Keratinocyte (primary cell): ENCODE data around the gene BOC. TPM values are rescaled to one million over a fixed set of nuclear protein-coding genes. Genes with fewer than 3 reads are reported as not detected.

ENCODE experiments used
- DNase-seq: peaks from one replicate; pipeline ENCODE4 v3.0.0-alpha.2; 2011; ENCODE audit warnings: low read depth, missing footprints, low spot score
- FAIRE-seq: peaks from 2 replicates; lab custom pipeline; 2011; peaks lifted over from hg19 to GRCh38; lab: Jason Lieb, UNC
- H2AFZ ChIP-seq: 2 replicates; pipeline ENCODE4 v1.6.0; 2012; ENCODE audit warnings: low read length, control low read depth, inconsistent platforms; ENCODE audit not compliant: control insufficient read depth
- H3K27ac ChIP-seq: 2 replicates; pipeline ENCODE4 v1.5.1; 2011; ENCODE audit warnings: low read length; ENCODE audit not compliant: control insufficient read depth, insufficient read depth
- H3K27me3 ChIP-seq: 3 replicates; pipeline ENCODE4 v1.6.0; 2011; ENCODE audit warnings: low read length; ENCODE audit not compliant: control insufficient read depth, insufficient read depth; ENCODE audit errors: extremely low read depth
- H3K36me3 ChIP-seq, 2 experiments: 2 replicates in 1 of 2; 3 replicates in 1 of 2; pipeline ENCODE4 v1.5.1; 2011; ENCODE audit warnings: low read length in 2 of 2, mild to moderate bottlenecking in 1 of 2; ENCODE audit not compliant: control insufficient read depth in 2 of 2, insufficient read depth in 2 of 2; ENCODE audit errors: extremely low read depth in 1 of 2
- H3K4me1 ChIP-seq: 3 replicates; pipeline ENCODE4 v1.5.1; 2011; ENCODE audit warnings: low read length; ENCODE audit not compliant: control insufficient read depth, insufficient read depth; ENCODE audit errors: extremely low read depth
- H3K4me2 ChIP-seq: 3 replicates; pipeline ENCODE4 v1.6.0; 2011; ENCODE audit warnings: low read depth, low read length; ENCODE audit not compliant: control insufficient read depth, insufficient read depth; ENCODE audit errors: extremely low read depth
- H3K4me3 ChIP-seq, 3 experiments: fragments of 200-600 bp in 1 of 3; sonication (generic) in 1 of 3; 2 replicates in 2 of 3; 3 replicates in 1 of 3; pipeline ENCODE4 v1.5.1; 2011 to 2016; ENCODE audit warnings: low read length in 3 of 3, mild to moderate bottlenecking in 3 of 3, control low read depth in 2 of 3, inconsistent platforms in 1 of 3, low read depth in 1 of 3, mixed read lengths in 1 of 3, mixed run types in 1 of 3, moderate library complexity in 1 of 3; ENCODE audit not compliant: control insufficient read depth in 2 of 3, insufficient read depth in 2 of 3; ENCODE audit errors: extremely low read depth in 1 of 3
- H3K79me2 ChIP-seq: 2 replicates; pipeline ENCODE4 v1.6.0; 2012; ENCODE audit warnings: low read length; ENCODE audit not compliant: control insufficient read depth, insufficient read depth
- H3K9ac ChIP-seq: 3 replicates; pipeline ENCODE4 v1.6.0; 2011; ENCODE audit warnings: low read length; ENCODE audit not compliant: control insufficient read depth, insufficient read depth; ENCODE audit errors: extremely low read depth
- H3K9me1 ChIP-seq: 3 replicates; pipeline ENCODE4 v1.6.0; 2011; ENCODE audit warnings: low read length; ENCODE audit not compliant: control insufficient read depth, insufficient read depth; ENCODE audit errors: extremely low read depth
- H3K9me3 ChIP-seq: 2 replicates; pipeline ENCODE4 v1.5.1; 2012; ENCODE audit warnings: low read depth, low read length; ENCODE audit not compliant: control insufficient read depth
- H4K20me1 ChIP-seq: 3 replicates; pipeline ENCODE4 v1.6.0; 2011; ENCODE audit warnings: low read length; ENCODE audit not compliant: control insufficient read depth, insufficient read depth; ENCODE audit errors: extremely low read depth
- CTCF ChIP-seq, 3 experiments: IDR thresholded peaks in 1 of 3; conservative IDR thresholded peaks in 1 of 3; optimal IDR thresholded peaks in 1 of 3; 2 replicates in 2 of 3; 3 replicates in 1 of 3; pipeline versions ENCODE3 to v1.5.1; 2011; ENCODE audit warnings: low read length in 3 of 3, mild to moderate bottlenecking in 3 of 3, moderate library complexity in 2 of 3, control low read depth in 1 of 3, inconsistent platforms in 1 of 3; ENCODE audit not compliant: insufficient read depth in 2 of 3; ENCODE audit errors: extremely low read depth in 1 of 3
- EZH2 ChIP-seq: IDR thresholded peaks from one replicate; pipeline ENCODE4 v1.6.1; 2012; ENCODE audit warnings: inconsistent platforms, mild to moderate bottlenecking, low read length, moderate library complexity
- dilution Hi-C: fragments of 300-500 bp; cut with MboI; formaldehyde crosslinking; loops from one replicate; pipeline ENCODE4 v1.7.0; 2020; ENCODE audit warnings: low sequenced_read_pairs; ENCODE audit not compliant: extremely low pct_ligation_motif_present
- polyA plus RNA-seq, 5 experiments: library from polyadenylated mRNA; depleted of rRNA in 3 of 5; stranded (reverse) in 3 of 5; stranded (forward) in 1 of 5; unstranded in 1 of 5; fragments of >200 nt; gene quantifications; 1 replicate in 1 of 5; 2 replicates in 3 of 5; 3 replicates in 1 of 5; pipeline versions ENCODE4 v1.2.1 to v1.2.3, GENCODE V29; 2011 to 2012; ENCODE audit warnings: missing spikeins in 2 of 5, low read depth in 1 of 5, low replicate concordance in 1 of 5

The BOC gene
- polyA plus RNA-seq, 1 donor (not counting 4 experiments of a cell fraction or from before 2014, with no cell fraction given), result 11.2 TPM

DNA sequence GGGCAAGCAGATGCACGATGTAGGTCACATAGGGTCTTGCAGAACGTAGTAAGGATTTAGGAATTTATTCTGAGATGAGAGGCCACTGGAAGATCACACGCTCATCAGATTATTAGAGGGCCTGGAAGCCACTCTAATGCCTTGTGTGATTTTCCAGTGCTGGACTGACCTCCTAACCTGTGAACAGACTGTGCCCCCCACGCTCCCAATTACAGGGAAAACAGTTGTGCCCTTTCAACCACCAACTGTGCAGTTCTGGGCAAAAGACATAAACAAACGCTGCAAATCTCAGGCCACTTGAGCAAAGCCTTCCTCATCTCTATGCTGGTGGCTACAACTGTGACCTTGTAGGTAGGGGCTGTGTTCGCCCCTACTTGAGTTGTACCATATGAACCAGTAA, 48.2 kb upstream of the BOC start:
- Histone ChIP-seq H4K20me1 (no peaks in the 10 kb centered on the region), H3K9me1 (no peaks in the 10 kb centered on the region), H3K79me2 (no peaks in the 10 kb centered on the region), H3K9ac (no peak overlapping the region), H3K9me3 (no peaks in the 10 kb centered on the region), H2AFZ (no peak overlapping the region), H3K27ac (no peak overlapping the region), H3K36me3 (no peaks in the 10 kb centered on the region), H3K4me3 (no peak overlapping the region), H3K27me3 (no peaks in the 10 kb centered on the region), H3K4me1 (peaks cover 9% of the 10 kb centered on the region), H3K4me2 (no peak overlapping the region)
- TF ChIP-seq CTCF (optimal IDR thresholded peaks at IDR 0.05 in 1 of 3, IDR thresholded peaks at IDR 0.05 in 1 of 3, conservative IDR thresholded peaks at IDR 0.05 in 1 of 3; ENCODE audit: extremely low read depth in 1 of 3, insufficient read depth in 2 of 3, low read length in 3 of 3) (no peak), EZH2 (no peak)
- dilution Hi-C loops, result no loop called here
- FAIRE-seq, result no peak
- DNase-seq, result no peak

GRCh38 chr3:113165841-113166240, 45.5 kb upstream of the BOC start:
- H2AFZ ChIP-seq, result no peak overlapping the region
- H4K20me1 ChIP-seq, result no peaks in the 10 kb centered on the region
- dilution Hi-C loops, result no loop called here
- H3K27ac ChIP-seq, result no peak overlapping the region
- H3K9me3 ChIP-seq, result no peaks in the 10 kb centered on the region
- DNase-seq (no peak), FAIRE-seq (no peak)
- no peaks in the 10 kb centered on the region for H3K27me3 ChIP-seq
- H3K4me2 ChIP-seq, result no peak overlapping the region
- no peaks in the 10 kb centered on the region for H3K9me1 ChIP-seq
- no peaks in the 10 kb centered on the region for H3K36me3 ChIP-seq
- TF ChIP-seq EZH2, result no peak
- no peak for TF ChIP-seq CTCF (optimal IDR thresholded peaks at IDR 0.05 in 1 of 3, IDR thresholded peaks at IDR 0.05 in 1 of 3, conservative IDR thresholded peaks at IDR 0.05 in 1 of 3; ENCODE audit: extremely low read depth in 1 of 3, insufficient read depth in 2 of 3, low read length in 3 of 3)
- no peak overlapping the region for H3K9ac ChIP-seq
- H3K4me1 ChIP-seq, result peaks cover 9% of the 10 kb centered on the region
- no peak overlapping the region for H3K4me3 ChIP-seq
- no peaks in the 10 kb centered on the region for H3K79me2 ChIP-seq
